Kidney (tissue), 14 donors: ENCODE results near the gene FIBCD1. TPM values are rescaled to one million over a fixed set of nuclear protein-coding genes. Genes with fewer than 3 reads are reported as not detected.

Experiments
- DNase-seq, 5 donors: peaks; one replicate each; pipeline ENCODE4 v3.0.0-alpha.2; 2013 to 2020
- FAIRE-seq: peaks from 2 replicates; lab custom pipeline; 2012; peaks lifted over from hg19 to GRCh38; lab: Jason Lieb, UNC
- H3K27ac ChIP-seq, 2 donors: one replicate each; pipeline ENCODE4 v1.7.0; 2013; ENCODE audit warnings: low read depth in 2 of 2, low read length in 2 of 2, inconsistent platforms in 1 of 2
- H3K27me3 ChIP-seq: one replicate; pipeline ENCODE4 v1.7.1; 2013; ENCODE audit warnings: low read length, inconsistent platforms; ENCODE audit not compliant: control insufficient read depth, insufficient read depth
- H3K36me3 ChIP-seq, 3 donors: one replicate each; pipeline versions ENCODE4 v1.7.0 to v1.7.1; 2013; ENCODE audit warnings: low read length in 3 of 3, control low read depth in 1 of 3, inconsistent platforms in 1 of 3; ENCODE audit not compliant: insufficient read depth in 3 of 3, control insufficient read depth in 2 of 3
- H3K4me1 ChIP-seq, 3 donors: one replicate each; pipeline versions ENCODE4 v1.7.0 to v1.7.1; 2013; ENCODE audit warnings: low read length in 3 of 3, inconsistent platforms in 1 of 3, low read depth in 1 of 3; ENCODE audit not compliant: control insufficient read depth in 2 of 3, insufficient read depth in 2 of 3
- H3K4me3 ChIP-seq, 3 donors: one replicate each; pipeline versions ENCODE4 v1.7.0 to v1.8.1; 2013; ENCODE audit warnings: low read length in 3 of 3, control low read depth in 1 of 3, inconsistent platforms in 1 of 3
- H3K9ac ChIP-seq, 3 donors: one replicate each; pipeline versions ENCODE4 v1.7.0 to v1.7.1; 2013; ENCODE audit warnings: low read length in 3 of 3, control low read depth in 1 of 3, inconsistent platforms in 1 of 3
- H3K9me3 ChIP-seq, 3 donors: one replicate each; pipeline versions ENCODE4 v1.7.0 to v1.7.1; 2013; ENCODE audit warnings: low read length in 3 of 3, control low read depth in 1 of 3, inconsistent platforms in 1 of 3; ENCODE audit not compliant: control insufficient read depth in 2 of 3, insufficient read depth in 1 of 3
- intact Hi-C: fragments of 100-400 bp; cut with DNase I; formaldehyde crosslinking; loops from one replicate; pipeline ENCODE4 v1.11.1; 2022
- polyA plus RNA-seq: library from polyadenylated mRNA; stranded (reverse); fragments of 350-450 nt; fragmentation: Illumina TruSeq; extraction: RNeasy Lipid Tissue Mini Kit (QIAGEN cat#74804); gene quantifications from one replicate; pipeline ENCODE4 v1.2.3, GENCODE V29; 2014; ENCODE audit warnings: low read depth, low replicate concordance; ENCODE audit not compliant: insufficient read depth
- total RNA-seq: library from RNA; stranded (reverse); fragmentation: NEBNext Ultra II Directional; extraction: Animal tissue kit (Norgen Biotek cat#: 25700); gene quantifications from one replicate; pipeline ENCODE4 v1.2.1, GENCODE V29; 2021
- TF ChIP-seq, protein P1 (sequence below): IDR thresholded peaks from 3 replicates; pipeline ENCODE4 v1.5.1; 2012; ENCODE audit warnings: mild to moderate bottlenecking, moderate library complexity, borderline replicate concordance; ENCODE audit not compliant: insufficient read depth; ENCODE audit errors: extremely low read depth
- donor health status: control.
- donor health status: control.
- donor health status: control.
- donor health status: control.
- donor health status: control.
- donor health status: DM: yes; HTN: yes; CAD: no.
- donor health status: Normal renal cell carcinoma (clear cell type).

The FIBCD1 gene
- total and polyA plus RNA-seq, 2 donors from 2014 or later: 0.25 TPM; not detected in 1

DNA sequence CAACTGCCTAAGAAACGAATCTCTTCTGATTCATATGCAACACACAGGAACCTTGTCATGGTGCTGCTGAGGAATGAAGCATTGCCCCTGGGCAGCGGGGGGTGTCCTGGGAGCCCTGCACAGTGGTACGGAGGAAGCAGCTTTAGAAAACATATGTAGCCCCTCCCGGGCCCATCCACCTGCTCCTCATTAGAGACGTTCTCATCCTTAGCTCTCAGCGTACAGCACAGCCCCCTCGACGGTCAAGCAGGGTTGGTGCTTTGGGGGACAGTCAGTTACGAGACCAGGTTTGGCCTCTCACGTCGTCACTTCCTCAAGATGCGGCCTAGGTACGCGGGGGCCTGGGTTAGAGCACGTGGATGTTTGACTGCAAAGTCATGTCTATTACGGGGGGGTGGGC, 41.5 kb upstream of the FIBCD1 start:
- DNase-seq (no peak), FAIRE-seq (no peak)
- intact Hi-C loops: no loop called here
- TF ChIP-seq, protein P1, sequence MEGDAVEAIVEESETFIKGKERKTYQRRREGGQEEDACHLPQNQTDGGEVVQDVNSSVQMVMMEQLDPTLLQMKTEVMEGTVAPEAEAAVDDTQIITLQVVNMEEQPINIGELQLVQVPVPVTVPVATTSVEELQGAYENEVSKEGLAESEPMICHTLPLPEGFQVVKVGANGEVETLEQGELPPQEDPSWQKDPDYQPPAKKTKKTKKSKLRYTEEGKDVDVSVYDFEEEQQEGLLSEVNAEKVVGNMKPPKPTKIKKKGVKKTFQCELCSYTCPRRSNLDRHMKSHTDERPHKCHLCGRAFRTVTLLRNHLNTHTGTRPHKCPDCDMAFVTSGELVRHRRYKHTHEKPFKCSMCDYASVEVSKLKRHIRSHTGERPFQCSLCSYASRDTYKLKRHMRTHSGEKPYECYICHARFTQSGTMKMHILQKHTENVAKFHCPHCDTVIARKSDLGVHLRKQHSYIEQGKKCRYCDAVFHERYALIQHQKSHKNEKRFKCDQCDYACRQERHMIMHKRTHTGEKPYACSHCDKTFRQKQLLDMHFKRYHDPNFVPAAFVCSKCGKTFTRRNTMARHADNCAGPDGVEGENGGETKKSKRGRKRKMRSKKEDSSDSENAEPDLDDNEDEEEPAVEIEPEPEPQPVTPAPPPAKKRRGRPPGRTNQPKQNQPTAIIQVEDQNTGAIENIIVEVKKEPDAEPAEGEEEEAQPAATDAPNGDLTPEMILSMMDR: no peak
- Histone ChIP-seq H3K9me3 (no peaks in the 10 kb centered on the region), H3K4me3 (no peak overlapping the region), H3K9ac (no peak overlapping the region), H3K27ac (no peak overlapping the region), H3K27me3 (no peaks in the 10 kb centered on the region), H3K36me3 (no peaks in the 10 kb centered on the region), H3K4me1 (no peaks in the 10 kb centered on the region)

- Histone ChIP-seq H3K36me3 (no peaks in the 10 kb centered on the region), H3K4me1 (no peaks in the 10 kb centered on the region), H3K9ac (no peak overlapping the region), H3K4me3 (no peak overlapping the region), H3K27ac (no peak overlapping the region), H3K27me3 (no peaks in the 10 kb centered on the region), H3K9me3 (no peaks in the 10 kb centered on the region)
- DNase-seq (peak in 1 of 5 donors; percentile 23), FAIRE-seq (no peak)
- intact Hi-C loops: no loop called here
- TF ChIP-seq, protein P1: no peak
Observed at GRCh38 chr9:130979591-130980385, 40.7 kb upstream of the FIBCD1 start.

DNA sequence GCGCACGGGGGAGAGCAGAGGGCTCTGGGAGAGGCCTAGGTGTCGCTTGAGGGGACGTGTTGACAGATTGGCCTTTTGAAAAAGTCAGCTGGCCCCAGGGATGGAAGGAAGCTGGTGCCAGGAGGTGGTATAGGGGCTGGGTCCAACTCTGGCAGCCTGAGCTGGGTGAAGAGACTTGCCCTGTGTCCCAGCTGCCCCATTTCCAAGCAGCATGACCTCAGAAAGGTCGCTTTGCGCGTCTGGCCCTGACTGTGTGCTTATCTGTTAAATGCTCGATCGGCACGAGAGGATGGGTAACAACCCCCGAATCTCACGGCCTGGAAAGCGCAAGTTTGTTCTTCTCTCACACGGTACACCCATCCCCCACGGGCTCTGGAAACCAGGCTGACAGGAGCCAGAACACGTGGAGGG, 38.8 kb upstream of the FIBCD1 start:
- H3K4me3 ChIP-seq: no peak overlapping the region
- intact Hi-C loops: no loop called here
- H3K9ac ChIP-seq: no peak overlapping the region
- H3K27ac ChIP-seq: no peak overlapping the region
- no peak for FAIRE-seq
- TF ChIP-seq, protein P1: no peak
- no peaks in the 10 kb centered on the region for H3K27me3 ChIP-seq
- no peaks in the 10 kb centered on the region for H3K36me3 ChIP-seq
- DNase-seq: no peak
- H3K4me1 ChIP-seq: no peaks in the 10 kb centered on the region
- H3K9me3 ChIP-seq: no peaks in the 10 kb centered on the region
